NT2/D1 (cell line): ENCODE measurements around the gene ATP8B4.

ENCODE experiments used
- DNase-seq: peaks from one replicate; pipeline ENCODE4 v3.0.0-alpha.2; 2011; ENCODE audit warnings: low read depth, low spot score
- H3K27me3 ChIP-seq: 2 replicates; pipeline ENCODE4 v1.6.0; 2011; ENCODE audit warnings: mild to moderate bottlenecking; ENCODE audit not compliant: insufficient read length, insufficient read depth
- H3K36me3 ChIP-seq: 2 replicates; pipeline ENCODE4 v1.6.1; 2011; ENCODE audit warnings: mild to moderate bottlenecking, low read length, mixed read lengths; ENCODE audit not compliant: insufficient read depth, insufficient read length
- H3K4me1 ChIP-seq: 2 replicates; pipeline ENCODE4 v1.5.1; 2011; ENCODE audit not compliant: insufficient read depth, insufficient read length
- H3K4me3 ChIP-seq: 2 replicates; pipeline ENCODE4 v1.5.1; 2011; ENCODE audit warnings: low read depth; ENCODE audit not compliant: insufficient read length
- H3K9ac ChIP-seq: 2 replicates; pipeline ENCODE4 v1.6.0; 2011; ENCODE audit warnings: low read depth; ENCODE audit not compliant: insufficient read length
- H3K9me3 ChIP-seq: 2 replicates; pipeline ENCODE4 v1.5.1; 2011; ENCODE audit warnings: mild to moderate bottlenecking, low read length; ENCODE audit not compliant: insufficient read depth
- SUZ12 ChIP-seq: IDR thresholded peaks from 2 replicates; pipeline ENCODE4 v1.6.1; 2011; ENCODE audit not compliant: insufficient read length, insufficient read depth; ENCODE audit errors: extremely low read depth
- YY1 ChIP-seq: IDR thresholded peaks from 2 replicates; pipeline ENCODE4 v1.6.1; 2011; ENCODE audit not compliant: insufficient read length, insufficient read depth
- ZNF274 ChIP-seq: IDR thresholded peaks from 2 replicates; pipeline ENCODE4 v1.6.1; 2011; ENCODE audit warnings: mild to moderate bottlenecking, low read depth, low read length

The ATP8B4 gene

DNA sequence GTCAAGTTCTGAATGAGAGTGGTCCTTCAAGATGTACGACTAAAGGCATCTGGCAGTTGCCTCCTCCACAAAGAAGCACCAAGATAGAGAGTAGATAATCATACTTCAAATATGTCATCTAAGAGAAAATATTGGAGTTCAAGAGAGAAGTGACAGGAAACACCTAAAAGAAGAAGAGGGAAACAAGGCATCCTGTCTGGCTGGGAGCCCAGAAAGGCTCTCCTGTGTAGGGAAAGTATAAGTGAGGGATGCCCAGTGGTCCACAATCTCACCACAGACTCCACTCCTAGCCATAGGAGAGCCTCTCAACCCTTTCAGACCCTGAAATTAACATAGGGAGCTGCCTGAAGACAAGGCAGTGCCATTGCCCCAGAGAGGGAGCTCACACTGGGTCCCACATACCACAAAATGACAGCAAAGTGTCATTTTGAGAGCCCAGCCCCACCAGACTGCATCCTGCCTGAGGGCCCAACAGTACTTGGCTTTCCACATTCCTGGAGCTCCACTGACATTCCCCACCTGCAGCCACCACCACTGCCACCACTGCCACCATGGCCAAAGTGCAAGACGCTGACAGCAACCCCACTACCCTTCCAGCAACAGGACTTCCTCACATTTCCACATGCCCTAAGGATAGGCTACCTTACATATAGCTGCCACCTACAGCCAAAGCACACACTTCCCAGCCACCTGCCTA lies 210.6 kb downstream of the ATP8B4 start:
- TF ChIP-seq ZNF274 (no peak), YY1 (no peak), SUZ12 (no peak)
- no peaks in the 10 kb centered on the region for H3K27me3 ChIP-seq
- no peak for DNase-seq
- H3K4me3 ChIP-seq = no peak overlapping the region
- no peak overlapping the region for H3K9ac ChIP-seq
- H3K9me3 ChIP-seq = no peaks in the 10 kb centered on the region
- no peaks in the 10 kb centered on the region for H3K36me3 ChIP-seq
- H3K4me1 ChIP-seq = no peaks in the 10 kb centered on the region

GRCh38 chr15:49906966-49907365 lies 212.1 kb downstream of the ATP8B4 start:
- Histone ChIP-seq H3K36me3 (no peaks in the 10 kb centered on the region), H3K9ac (no peak overlapping the region)
- no peak for TF ChIP-seq SUZ12

DNA sequence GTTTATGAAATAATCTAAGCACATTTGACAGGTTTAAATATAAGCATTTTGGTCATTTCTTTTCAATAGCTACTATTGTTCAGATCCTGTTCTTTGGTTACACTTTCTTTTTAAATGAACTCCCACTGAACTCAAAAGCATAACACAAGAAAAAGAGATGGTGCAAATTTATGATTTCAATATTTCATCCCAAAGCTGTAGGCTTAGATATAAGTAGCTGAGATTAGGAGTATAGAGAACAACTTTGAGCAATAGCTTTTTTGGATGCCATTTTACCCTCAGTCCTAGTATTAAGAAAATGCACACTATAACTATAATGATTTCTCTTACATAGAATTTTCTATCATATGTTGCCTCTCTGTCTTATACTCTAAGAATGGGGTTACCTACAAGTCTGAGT lies 213.8 kb downstream of the ATP8B4 start:
- Histone ChIP-seq H3K36me3 (no peaks in the 10 kb centered on the region), H3K4me1 (no peaks in the 10 kb centered on the region), H3K9ac (no peak overlapping the region), H3K27me3 (no peaks in the 10 kb centered on the region), H3K9me3 (no peaks in the 10 kb centered on the region), H3K4me3 (no peak overlapping the region)
- TF ChIP-seq YY1 (no peak), SUZ12 (no peak), ZNF274 (no peak)
- DNase-seq = no peak

More at GRCh38 chr15:49906966-49907365, 212.1 kb downstream of the ATP8B4 start:
- Histone ChIP-seq H3K27me3 (no peaks in the 10 kb centered on the region), H3K4me1 (no peaks in the 10 kb centered on the region), H3K9me3 (no peaks in the 10 kb centered on the region), H3K4me3 (no peak overlapping the region)
- DNase-seq = no peak

DNA sequence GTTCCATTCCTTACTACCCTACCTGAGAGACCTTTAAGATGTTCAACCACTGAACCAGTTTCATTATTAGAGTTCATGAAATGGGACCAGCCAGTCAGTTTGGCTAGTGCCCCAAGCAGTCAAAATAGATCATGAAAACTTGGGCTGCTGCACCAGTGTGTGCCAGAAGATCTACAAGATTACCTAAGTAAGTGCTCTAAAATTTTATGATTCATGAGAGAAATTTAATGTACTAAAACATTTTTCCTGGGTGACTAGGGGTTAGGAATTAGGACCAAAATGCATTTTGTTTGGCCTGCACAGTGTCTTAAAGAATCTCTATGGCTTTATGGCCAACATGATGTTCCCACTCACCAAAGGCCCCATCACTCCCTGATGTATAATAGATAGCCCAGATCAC lies 214.7 kb downstream of the ATP8B4 start:
- H3K9me3 ChIP-seq = no peaks in the 10 kb centered on the region
- H3K27me3 ChIP-seq = no peaks in the 10 kb centered on the region
- no peaks in the 10 kb centered on the region for H3K36me3 ChIP-seq
- H3K4me3 ChIP-seq = no peak overlapping the region
- no peak for DNase-seq
- H3K4me1 ChIP-seq = no peaks in the 10 kb centered on the region
- no peak overlapping the region for H3K9ac ChIP-seq
- TF ChIP-seq SUZ12 = no peak
- TF ChIP-seq ZNF274 = no peak
- TF ChIP-seq YY1 = no peak

- Histone ChIP-seq H3K36me3 (no peaks in the 10 kb centered on the region), H3K4me1 (no peaks in the 10 kb centered on the region), H3K9me3 (no peaks in the 10 kb centered on the region), H3K9ac (no peak overlapping the region), H3K4me3 (no peak overlapping the region), H3K27me3 (no peaks in the 10 kb centered on the region)
- no peak for DNase-seq
- TF ChIP-seq YY1 = no peak
- no peak for TF ChIP-seq ZNF274
- TF ChIP-seq SUZ12 = no peak
Observed at GRCh38 chr15:49902685-49903501, 216.1 kb downstream of the ATP8B4 start.

GRCh38 chr15:49901996-49902684 lies 216.9 kb downstream of the ATP8B4 start:
- H3K36me3 ChIP-seq = no peaks in the 10 kb centered on the region
- no peaks in the 10 kb centered on the region for H3K9me3 ChIP-seq
- DNase-seq = no peak
- TF ChIP-seq SUZ12 = no peak
- TF ChIP-seq YY1 = no peak
- TF ChIP-seq ZNF274 = no peak
- no peak overlapping the region for H3K9ac ChIP-seq
- H3K4me3 ChIP-seq = no peak overlapping the region
- no peaks in the 10 kb centered on the region for H3K4me1 ChIP-seq
- H3K27me3 ChIP-seq = no peaks in the 10 kb centered on the region

DNA sequence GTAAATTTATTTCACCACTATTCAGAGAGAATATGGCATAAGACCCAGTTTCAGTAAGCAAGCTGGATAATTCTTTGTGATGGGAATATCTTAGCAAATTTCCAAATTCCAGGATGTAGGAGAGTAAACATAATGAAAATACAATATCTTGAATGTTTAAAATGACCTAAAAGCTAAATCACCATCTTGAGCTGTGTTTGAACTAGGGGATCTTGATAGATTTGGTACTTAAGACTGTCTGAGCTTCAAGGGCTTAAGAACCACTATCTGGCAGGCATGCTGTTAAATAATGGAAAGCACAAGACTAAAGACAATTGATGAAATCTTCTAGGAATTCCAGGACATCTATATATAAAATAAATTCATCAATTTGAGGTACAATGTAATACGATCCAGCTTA lies 217.7 kb downstream of the ATP8B4 start:
- H3K4me3 ChIP-seq = no peak overlapping the region
- H3K4me1 ChIP-seq = no peaks in the 10 kb centered on the region
- TF ChIP-seq YY1 = no peak
- TF ChIP-seq SUZ12 = no peak
- TF ChIP-seq ZNF274 = no peak
- no peaks in the 10 kb centered on the region for H3K9me3 ChIP-seq
- H3K9ac ChIP-seq = no peak overlapping the region
- no peaks in the 10 kb centered on the region for H3K36me3 ChIP-seq
- H3K27me3 ChIP-seq = no peaks in the 10 kb centered on the region
- no peak for DNase-seq
